ENCODE results near the gene NOCT. TPM values are rescaled to one million over a fixed set of nuclear protein-coding genes. Genes with fewer than 3 reads are reported as not detected.

NOCT gene
- polyA plus RNA-seq, 1 donor from 2014 or later, result 5.1 TPM

DNA sequence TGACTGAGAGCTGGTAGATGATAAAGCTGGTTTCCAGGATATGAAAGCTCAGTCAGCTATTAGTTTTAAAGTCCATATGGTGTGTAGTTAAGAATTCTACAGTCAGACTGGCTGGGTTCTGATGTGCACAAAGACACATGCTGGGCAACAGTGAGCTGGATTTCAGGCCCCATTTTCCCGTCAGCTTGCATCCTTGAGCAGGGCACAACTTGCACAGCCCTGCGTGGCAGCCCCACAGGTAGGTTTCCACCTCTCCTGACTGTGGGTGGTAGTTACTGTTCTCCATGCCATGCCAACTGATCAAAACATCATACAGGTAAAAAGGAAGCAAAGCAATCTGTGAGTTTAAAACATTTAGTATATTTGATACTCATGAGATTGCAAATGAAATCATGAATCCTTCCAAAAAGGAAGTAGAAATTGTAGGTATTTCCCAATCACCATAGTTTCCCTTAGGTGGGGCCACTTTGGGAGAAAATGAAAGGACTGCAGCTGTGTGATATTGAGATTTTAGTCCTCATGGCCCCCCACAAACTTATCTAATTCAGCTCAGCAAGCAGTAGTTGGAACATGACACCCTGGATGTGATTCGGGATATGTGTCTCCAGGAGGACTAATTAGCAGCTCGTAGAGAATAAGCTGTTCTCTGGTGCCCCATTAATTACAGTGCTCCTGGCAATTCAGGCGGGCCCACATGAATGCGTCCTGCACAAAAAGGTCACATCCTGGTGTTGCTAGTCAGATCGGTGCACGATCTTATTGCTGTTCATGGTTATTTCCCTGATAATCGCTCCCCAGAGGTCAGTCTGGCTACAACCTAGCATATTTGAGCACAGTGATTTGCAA, 42.4 kb upstream of the NOCT start:
- TF ChIP-seq, protein P1, sequence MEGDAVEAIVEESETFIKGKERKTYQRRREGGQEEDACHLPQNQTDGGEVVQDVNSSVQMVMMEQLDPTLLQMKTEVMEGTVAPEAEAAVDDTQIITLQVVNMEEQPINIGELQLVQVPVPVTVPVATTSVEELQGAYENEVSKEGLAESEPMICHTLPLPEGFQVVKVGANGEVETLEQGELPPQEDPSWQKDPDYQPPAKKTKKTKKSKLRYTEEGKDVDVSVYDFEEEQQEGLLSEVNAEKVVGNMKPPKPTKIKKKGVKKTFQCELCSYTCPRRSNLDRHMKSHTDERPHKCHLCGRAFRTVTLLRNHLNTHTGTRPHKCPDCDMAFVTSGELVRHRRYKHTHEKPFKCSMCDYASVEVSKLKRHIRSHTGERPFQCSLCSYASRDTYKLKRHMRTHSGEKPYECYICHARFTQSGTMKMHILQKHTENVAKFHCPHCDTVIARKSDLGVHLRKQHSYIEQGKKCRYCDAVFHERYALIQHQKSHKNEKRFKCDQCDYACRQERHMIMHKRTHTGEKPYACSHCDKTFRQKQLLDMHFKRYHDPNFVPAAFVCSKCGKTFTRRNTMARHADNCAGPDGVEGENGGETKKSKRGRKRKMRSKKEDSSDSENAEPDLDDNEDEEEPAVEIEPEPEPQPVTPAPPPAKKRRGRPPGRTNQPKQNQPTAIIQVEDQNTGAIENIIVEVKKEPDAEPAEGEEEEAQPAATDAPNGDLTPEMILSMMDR (IDR thresholded peaks at IDR 0.05; ENCODE audit: poor library complexity, severe bottlenecking), result no peak
- TF ChIP-seq, protein P2, sequence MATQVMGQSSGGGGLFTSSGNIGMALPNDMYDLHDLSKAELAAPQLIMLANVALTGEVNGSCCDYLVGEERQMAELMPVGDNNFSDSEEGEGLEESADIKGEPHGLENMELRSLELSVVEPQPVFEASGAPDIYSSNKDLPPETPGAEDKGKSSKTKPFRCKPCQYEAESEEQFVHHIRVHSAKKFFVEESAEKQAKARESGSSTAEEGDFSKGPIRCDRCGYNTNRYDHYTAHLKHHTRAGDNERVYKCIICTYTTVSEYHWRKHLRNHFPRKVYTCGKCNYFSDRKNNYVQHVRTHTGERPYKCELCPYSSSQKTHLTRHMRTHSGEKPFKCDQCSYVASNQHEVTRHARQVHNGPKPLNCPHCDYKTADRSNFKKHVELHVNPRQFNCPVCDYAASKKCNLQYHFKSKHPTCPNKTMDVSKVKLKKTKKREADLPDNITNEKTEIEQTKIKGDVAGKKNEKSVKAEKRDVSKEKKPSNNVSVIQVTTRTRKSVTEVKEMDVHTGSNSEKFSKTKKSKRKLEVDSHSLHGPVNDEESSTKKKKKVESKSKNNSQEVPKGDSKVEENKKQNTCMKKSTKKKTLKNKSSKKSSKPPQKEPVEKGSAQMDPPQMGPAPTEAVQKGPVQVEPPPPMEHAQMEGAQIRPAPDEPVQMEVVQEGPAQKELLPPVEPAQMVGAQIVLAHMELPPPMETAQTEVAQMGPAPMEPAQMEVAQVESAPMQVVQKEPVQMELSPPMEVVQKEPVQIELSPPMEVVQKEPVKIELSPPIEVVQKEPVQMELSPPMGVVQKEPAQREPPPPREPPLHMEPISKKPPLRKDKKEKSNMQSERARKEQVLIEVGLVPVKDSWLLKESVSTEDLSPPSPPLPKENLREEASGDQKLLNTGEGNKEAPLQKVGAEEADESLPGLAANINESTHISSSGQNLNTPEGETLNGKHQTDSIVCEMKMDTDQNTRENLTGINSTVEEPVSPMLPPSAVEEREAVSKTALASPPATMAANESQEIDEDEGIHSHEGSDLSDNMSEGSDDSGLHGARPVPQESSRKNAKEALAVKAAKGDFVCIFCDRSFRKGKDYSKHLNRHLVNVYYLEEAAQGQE (IDR thresholded peaks at IDR 0.05; ENCODE audit: borderline replicate concordance), result no peak
- TF ChIP-seq EP300 (conservative IDR thresholded peaks at IDR 0.05; ENCODE audit: poor library complexity, severe bottlenecking), result no peak
- no peak for TF ChIP-seq RAD21 (conservative IDR thresholded peaks at IDR 0.05)
- no peak for TF ChIP-seq EZH2 (IDR thresholded peaks at IDR 0.05; ENCODE audit: borderline replicate concordance, insufficient read depth, low read length, poor library complexity, severe bottlenecking)
- TF ChIP-seq MXI1 (conservative IDR thresholded peaks at IDR 0.05; ENCODE audit: poor library complexity, severe bottlenecking), result no peak
- TF ChIP-seq SMC3 (conservative IDR thresholded peaks at IDR 0.05; ENCODE audit: poor library complexity), result no peak
- TF ChIP-seq POLR2AphosphoS5 (IDR thresholded peaks at IDR 0.05), result no peak
- TF ChIP-seq TAF1 (IDR thresholded peaks at IDR 0.05; ENCODE audit: low read depth), result no peak
- no peak overlapping the region for H3K9ac ChIP-seq (ENCODE audit: low read length)
- H3K4me2 ChIP-seq (ENCODE audit: low read length), result no peak overlapping the region

DNA sequence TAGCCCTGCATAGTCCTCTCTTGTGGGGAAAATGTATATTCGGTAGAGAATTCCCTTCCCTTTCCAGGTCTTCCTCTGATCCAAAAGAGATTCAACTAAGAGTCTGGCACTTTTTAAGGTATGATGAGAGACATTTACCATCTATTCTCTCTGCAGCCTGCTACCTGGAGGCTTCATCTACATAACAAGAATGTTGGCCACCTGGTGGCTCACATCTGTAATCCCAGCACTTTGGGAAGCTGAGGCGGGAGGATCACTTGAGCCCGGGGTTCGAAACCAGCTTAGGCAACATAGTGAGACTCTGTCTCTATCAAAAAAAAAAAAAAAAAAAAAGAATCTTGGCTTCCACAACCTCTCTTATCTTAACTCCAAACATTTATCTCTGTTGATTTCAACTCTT, 40.4 kb upstream of the NOCT start:
- Histone ChIP-seq H2AFZ (ENCODE audit: low read depth, low read length) (no peak overlapping the region), H3K27ac (ENCODE audit: low read length) (no peak overlapping the region), H3F3A (ENCODE audit: insufficient read depth, low read length, poor library complexity, severe bottlenecking) (no peaks in the 10 kb centered on the region), H4K20me1 (ENCODE audit: insufficient read depth) (no peaks in the 10 kb centered on the region), H3K36me3 (ENCODE audit: insufficient read depth, low read length) (no peaks in the 10 kb centered on the region), H3K4me2 (ENCODE audit: low read length) (no peak overlapping the region), H3K9me3 (ENCODE audit: low read length) (no peaks in the 10 kb centered on the region), H3K4me3 (ENCODE audit: low read length) (no peak overlapping the region), H3K9ac (ENCODE audit: low read length) (no peak overlapping the region), H3K9me2 (ENCODE audit: insufficient read depth, low read length) (no peaks in the 10 kb centered on the region), H3K79me2 (replicated peaks; ENCODE audit: insufficient read depth, low read length) (no peaks in the 10 kb centered on the region), H3K27me3 (ENCODE audit: insufficient read depth, low read depth, low read length) (no peaks in the 10 kb centered on the region)
- TF ChIP-seq, protein P1 (IDR thresholded peaks at IDR 0.05; ENCODE audit: poor library complexity, severe bottlenecking), result no peak
- no peak for TF ChIP-seq SMC3 (conservative IDR thresholded peaks at IDR 0.05; ENCODE audit: poor library complexity)
- TF ChIP-seq EZH2 (IDR thresholded peaks at IDR 0.05; ENCODE audit: borderline replicate concordance, insufficient read depth, low read length, poor library complexity, severe bottlenecking), result no peak
- TF ChIP-seq, protein P2 (IDR thresholded peaks at IDR 0.05; ENCODE audit: borderline replicate concordance), result no peak
- TF ChIP-seq TAF1 (IDR thresholded peaks at IDR 0.05; ENCODE audit: low read depth), result no peak
- TF ChIP-seq MXI1 (conservative IDR thresholded peaks at IDR 0.05; ENCODE audit: poor library complexity, severe bottlenecking), result no peak
- no peak for TF ChIP-seq EP300 (conservative IDR thresholded peaks at IDR 0.05; ENCODE audit: poor library complexity, severe bottlenecking)
- TF ChIP-seq RAD21 (conservative IDR thresholded peaks at IDR 0.05), result no peak
- TF ChIP-seq POLR2AphosphoS5 (IDR thresholded peaks at IDR 0.05), result no peak

More for the DNA sequence above, 42.4 kb upstream of the NOCT start:
- Histone ChIP-seq H3K79me2 (replicated peaks; ENCODE audit: insufficient read depth, low read length) (no peaks in the 10 kb centered on the region), H3K36me3 (ENCODE audit: insufficient read depth, low read length) (no peaks in the 10 kb centered on the region), H4K20me1 (ENCODE audit: insufficient read depth) (no peaks in the 10 kb centered on the region), H2AFZ (ENCODE audit: low read depth, low read length) (no peak overlapping the region), H3K9me3 (ENCODE audit: low read length) (no peaks in the 10 kb centered on the region), H3F3A (ENCODE audit: insufficient read depth, low read length, poor library complexity, severe bottlenecking) (no peaks in the 10 kb centered on the region), H3K9me2 (ENCODE audit: insufficient read depth, low read length) (no peaks in the 10 kb centered on the region), H3K27me3 (ENCODE audit: insufficient read depth, low read depth, low read length) (no peaks in the 10 kb centered on the region), H3K4me3 (ENCODE audit: low read length) (no peak overlapping the region), H3K27ac (ENCODE audit: low read length) (no peak overlapping the region)
